Activated CD8-positive, alpha-beta memory T cell treated with anti-CD3 and anti-CD28 coated beads, Interleukin-2, amount 50 U/mL, for 48 hours (primary cell): ENCODE measurements around the gene GRID1.
"Not testable (repeated sequence)": the region's sequence is repeated elsewhere in the genome, so short reads cannot be mapped to it uniquely, and the experiment has no call there.

Experiments used
- DNase-seq: peaks from one replicate; pipeline ENCODE4 v3.0.0-alpha.2; 2020

Gene GRID1

DNA sequence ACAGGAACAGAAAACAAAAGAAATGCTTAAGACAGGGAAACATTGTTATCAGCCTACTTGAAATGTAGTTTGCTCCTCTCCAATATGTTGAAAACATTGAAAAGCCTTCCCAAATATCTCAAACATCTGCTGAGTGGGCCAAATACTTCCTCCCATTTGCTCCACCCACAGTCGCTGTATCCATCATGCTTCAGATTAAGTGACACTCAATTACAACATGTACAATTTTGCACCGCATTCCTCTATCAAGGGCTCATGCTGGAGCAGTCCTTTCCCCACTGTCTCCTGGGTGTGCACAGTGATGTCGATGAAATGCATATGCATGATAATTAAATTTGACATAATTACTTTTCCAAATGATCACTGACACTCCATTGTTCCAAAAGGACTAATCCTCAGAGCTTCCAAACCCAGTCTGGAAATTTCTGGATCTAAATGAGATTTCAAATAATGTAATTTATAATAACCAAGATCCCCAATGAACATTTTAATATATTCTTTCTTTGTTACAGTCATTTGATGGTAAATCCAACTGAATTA lies 604.6 kb downstream of the GRID1 start:
- no peak for DNase-seq

DNA sequence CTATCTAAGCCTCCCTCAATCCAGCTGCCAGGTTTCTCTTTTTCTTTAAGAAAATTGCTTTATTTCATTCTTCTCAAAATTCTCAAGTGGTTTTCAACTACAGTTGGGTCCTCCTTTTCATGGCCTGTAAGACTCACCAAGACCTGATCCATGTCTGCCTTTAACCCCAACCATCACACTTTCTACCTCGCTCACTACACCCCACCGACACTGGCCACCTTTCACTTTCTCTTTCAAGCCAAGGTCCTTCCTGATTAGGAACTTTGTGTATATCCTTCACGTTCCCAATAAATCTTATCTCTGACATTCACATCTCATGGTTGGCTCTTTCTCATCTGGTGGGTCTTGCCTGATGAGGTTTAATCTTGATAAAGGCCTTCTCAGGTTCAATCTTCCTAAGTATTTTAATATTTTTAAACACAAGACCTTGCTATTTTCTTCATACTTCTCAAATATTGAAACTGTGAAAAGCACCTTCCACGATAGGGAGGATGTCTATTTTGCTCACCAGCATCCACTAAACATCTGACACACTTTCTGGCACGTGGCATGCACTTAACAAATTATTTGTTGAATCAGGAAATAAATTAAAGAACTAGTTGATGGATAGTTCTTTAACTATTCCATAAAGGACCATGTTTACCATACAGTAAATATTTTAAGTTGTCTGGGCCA lies 624.8 kb downstream of the GRID1 start:
- no peak for DNase-seq

DNA sequence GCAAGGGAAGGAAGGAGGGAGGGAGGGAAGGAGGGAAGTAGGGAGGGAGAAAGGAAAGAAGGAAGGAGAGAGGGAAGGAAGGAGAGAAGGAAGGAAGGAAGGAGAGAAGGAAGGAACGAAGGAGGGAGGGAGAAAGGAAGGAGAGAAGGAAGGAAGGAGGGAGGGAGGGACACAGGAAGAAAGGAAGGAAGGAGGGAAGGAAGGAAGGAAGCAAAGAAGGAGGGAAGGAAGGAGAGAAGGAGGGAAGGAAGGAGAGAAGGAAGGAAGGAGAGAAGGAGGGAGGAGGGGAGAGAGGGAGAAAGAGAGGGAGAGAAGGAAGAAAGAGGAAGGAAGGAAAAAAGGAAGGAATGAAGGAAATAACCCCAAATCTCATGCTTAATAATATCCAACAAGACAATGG lies 630.6 kb downstream of the GRID1 start:
- DNase-seq = no peak

DNA sequence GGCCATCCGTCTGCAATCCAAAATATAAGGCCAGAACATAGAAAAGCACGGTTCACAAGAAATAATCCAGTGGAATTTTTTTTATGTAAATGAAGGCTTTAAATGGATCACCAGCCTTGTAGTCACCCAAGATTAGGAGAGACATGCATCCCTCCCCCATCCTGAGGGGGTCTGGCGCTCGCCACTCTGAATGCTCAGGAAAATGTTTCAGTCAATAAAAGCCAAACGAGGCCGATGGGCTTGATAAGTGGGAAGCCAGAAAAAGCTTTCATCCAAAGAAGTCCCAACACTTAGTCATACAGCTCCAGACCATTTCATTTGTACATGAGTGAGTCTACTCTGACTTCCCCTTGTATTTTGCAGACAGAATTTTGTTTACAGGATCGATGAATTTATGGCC lies 631.8 kb downstream of the GRID1 start:
- no peak for DNase-seq

DNA sequence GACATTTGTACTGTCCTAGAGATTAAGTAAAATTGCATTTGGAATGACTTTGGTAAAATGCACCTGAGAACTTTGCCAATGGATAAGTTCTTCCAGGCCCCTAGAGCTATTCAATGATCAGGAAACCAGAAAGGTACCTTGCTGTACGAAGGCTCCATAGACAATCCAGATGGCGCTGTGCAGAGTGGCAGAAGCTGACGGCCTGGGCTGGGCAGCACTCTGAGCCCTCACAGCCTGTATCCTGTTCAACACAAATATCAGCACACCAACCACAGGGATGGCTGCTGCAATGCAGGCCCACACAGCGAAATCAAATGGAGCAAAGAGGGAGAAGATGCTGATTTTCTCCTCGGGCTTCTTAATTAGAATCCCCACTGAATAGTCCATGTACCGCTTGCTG lies 642.4 kb downstream of the GRID1 start:
- DNase-seq = no peak

DNA sequence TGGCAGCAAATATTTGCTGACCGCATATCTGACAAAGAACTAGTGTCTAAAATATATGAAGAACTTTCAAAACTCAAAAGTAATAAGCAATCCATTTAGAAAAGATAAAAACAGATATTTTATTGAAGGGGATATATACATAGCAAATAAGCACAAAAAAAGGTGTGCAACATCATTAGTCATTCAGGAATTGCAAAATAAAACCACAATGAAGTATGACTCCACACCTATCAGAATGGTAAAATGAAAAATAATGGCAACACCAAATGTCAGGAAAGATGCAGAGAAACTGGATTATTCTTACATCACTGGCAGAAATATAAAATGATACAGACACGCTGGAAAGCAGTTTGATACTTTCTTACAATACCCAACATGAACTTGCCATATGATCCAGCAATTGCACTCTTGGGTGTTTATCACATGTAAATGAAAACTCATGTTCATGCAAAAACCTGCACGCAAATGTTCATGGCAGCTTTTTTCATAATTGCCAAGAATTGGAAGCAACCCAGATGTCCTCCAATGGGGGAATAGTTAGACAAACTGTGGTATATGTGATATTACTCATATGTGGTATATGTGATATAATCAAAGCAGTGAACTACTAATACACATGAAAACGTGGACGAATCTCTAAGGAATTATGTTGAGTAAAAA lies 645.5 kb downstream of the GRID1 start:
- no peak for DNase-seq

DNA sequence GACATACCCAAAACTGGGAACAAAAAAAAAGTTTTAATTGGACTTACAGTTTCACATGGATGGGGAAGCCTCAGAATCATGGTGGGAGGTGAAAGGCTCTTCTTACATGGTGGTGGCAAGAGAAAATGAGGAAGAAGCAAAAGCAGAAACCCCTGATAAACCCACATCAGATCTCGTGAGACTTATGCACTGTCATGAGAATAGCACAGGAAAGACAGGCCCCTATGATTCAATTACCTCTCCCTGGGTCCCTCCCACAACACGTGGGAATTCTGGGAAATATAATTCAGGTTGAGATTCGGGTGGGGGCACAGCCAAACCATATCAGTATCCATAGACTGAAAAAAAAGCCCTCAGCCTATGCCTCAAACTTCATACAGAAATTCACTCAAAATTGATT lies 647.2 kb downstream of the GRID1 start:
- DNase-seq = no peak

DNA sequence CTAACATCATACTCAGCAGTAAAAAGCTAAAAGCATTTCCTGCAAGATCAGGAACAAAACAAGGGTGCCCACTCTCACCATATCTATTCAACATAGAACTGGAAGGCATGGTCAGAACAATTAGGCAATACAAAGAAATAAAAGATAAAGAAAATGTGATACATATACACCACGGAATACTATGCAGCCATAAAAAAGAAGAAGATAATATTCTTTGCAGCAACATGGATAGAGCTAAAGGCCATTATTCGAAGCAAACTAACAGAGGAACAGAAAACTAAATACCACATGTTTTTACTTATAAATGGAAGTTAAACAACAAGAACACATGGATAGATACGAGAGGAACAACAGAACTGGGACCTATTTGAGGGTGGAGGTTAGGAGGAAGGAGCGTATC lies 652.7 kb downstream of the GRID1 start:
- DNase-seq = no peak

DNA sequence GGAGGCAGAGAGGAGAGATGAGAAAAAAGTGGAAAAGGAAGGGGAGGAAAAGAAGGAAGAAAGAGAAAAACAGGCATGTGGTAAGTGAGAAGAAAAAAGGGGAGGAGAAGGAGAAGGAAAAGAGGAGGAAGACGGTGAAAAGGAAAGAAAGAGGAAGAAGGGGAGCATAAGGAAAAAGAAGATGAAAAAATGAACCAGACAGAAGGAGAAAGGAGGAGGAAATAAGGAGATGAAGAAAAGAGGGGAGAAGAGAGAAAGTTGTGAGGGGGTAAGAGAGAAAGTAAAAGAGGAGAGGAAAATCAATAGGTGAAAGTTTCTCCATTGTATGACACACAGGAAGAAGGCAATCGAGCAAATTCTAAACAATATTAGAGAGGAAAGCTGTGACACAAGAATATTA lies 663.8 kb downstream of the GRID1 start:
- no peak for DNase-seq

DNA sequence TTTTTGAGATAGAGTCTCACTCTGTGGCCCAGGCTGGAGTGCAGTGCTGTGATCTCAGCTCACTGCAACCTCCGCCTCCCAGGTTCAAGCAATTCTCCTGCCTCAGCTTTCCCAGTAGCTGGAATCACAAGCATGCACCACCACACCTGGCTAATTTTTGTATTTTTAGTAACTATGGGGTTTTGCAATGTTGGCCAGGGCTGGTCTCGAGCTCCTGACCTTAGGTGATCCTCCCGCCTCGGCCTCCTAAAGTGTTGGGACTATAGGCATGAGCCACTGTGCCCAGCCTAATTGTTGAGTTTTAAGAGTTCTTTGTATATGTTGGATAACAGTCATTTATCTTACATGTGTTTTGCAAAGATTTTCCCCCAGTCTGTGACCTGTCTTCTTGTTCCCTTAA lies 667.5 kb downstream of the GRID1 start:
- DNase-seq = not testable (repeated sequence)

DNA sequence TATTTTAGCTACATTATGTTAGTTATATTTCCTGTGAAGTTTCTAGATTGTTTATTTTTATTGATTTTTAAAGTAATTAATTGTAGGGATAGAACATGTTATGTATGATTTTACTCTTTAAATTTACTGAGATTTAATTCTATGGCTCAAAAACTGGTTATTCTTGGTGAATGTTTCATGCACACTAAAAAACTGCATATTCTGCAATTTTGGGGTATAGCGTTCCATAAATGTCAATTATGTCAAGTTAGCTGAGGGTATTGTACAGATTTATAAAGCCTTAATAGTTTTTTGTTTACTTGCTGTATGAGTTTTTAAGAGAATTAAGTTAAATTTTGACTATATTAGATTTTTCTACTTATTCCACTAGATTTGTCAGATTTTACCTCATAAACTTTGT lies 669.7 kb downstream of the GRID1 start:
- no peak for DNase-seq

DNA sequence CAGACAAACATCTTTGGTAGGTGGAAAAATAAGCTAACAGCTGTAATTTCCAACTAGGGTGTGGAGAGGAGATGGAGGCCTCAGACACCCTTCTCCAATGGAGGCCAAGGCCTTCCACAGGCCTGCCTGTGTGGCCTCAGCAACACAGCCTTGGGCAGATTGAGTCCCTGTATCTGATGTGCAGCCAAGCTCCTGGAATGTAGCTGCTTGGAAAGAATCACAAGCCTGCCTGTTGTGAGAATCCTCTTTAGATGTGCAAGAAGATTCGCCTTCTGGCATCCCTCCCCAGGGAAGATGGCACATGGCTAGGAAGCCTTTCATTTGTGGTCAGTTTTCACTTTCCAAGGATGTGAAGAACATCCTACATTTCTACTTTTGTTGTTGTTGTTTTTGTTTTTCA lies 684.0 kb downstream of the GRID1 start:
- DNase-seq = no peak

DNA sequence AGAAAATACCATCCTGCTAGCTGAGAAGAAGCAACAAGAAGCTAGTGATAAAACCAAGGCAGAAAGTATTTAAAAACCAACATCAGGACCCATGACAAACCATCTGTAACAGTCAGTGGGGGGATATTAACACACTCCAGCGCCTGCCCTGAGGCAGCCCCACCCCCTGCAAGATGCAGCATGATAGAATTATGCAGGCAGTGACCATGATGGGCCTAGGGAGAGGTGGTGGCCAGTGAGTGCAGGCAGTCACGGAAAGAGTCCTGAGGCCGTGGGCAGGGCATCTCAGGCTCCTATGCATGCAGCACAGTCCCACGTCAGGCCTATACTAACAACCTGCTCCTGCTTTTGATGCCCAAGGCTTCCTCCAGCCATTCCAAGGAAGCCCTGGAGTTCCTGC lies 686.9 kb downstream of the GRID1 start:
- no peak for DNase-seq

DNA sequence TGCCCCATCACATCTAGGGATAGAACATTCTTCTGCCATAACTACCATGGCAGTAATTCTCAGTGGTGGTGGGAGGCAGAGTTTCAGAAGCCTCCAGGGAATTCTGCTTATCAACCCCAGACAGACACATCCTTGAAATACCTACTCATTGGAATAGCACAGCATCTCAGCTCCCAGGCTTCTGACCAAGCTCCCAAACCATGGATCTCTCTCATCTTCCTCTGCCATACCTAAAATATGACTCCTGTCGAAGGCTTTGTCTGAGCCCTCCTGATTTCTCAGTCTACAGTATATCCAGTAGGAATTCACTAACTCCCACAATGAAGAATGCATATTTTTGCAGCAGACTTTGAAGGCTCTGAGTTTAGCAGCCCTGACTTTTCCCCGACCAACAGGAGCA lies 687.5 kb downstream of the GRID1 start:
- DNase-seq = no peak

DNA sequence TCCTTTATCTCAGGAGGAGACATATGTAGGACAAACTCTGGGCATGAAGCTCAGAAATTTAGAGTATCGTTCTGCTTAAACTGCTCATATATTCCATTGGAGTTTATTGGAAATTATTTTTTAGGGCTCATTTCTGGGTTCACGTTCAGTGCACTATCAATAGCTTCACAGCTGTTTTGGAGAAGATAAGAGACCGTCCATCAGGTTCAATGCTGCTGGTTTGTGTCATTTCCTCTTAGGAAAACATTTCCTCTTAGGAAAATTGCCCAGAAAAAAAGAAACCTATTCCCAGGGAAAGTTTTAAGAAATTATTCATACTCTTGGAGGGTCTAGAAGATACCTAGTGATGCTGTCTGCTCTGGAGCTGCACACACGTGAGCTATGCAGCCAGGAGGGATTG lies 691.7 kb downstream of the GRID1 start:
- DNase-seq = no peak

DNA sequence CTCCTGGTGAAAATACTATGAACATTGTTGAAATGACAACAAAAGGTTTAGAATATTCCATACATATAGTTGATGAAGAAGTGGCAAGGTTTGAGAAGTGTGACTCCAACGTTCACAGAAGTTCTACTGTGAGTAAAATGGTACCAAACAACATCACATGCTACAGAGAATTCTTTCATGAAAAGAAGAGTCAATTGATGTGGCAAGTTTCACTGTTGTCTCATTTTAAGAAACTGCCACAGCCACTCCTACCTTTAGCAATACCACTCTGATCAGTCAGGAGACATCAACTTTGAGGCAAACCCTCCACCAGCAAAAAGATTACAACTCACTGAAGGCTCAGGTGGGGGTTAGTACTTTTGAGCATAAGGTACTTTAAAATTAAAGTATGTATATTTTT lies 693.3 kb downstream of the GRID1 start:
- DNase-seq = no peak

DNA sequence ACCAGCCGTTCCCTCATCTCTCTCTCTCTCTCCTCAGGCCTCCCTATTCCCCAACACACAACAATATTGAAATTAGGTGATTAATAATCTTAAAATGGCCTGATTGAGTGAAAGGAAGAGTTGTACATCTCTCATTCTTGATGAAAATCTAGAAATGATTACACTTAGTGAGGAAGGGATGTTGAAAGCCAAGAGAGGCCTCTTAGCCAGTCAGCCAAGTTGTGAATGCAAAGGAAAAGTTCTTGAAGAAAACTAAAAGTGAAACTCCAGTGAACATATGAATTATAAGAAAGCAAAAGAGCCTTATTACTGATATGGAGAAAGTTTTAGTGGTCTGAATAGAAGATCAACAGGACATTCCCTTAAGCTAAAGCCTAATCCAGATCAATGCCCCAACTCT lies 695.1 kb downstream of the GRID1 start:
- DNase-seq = no peak

DNA sequence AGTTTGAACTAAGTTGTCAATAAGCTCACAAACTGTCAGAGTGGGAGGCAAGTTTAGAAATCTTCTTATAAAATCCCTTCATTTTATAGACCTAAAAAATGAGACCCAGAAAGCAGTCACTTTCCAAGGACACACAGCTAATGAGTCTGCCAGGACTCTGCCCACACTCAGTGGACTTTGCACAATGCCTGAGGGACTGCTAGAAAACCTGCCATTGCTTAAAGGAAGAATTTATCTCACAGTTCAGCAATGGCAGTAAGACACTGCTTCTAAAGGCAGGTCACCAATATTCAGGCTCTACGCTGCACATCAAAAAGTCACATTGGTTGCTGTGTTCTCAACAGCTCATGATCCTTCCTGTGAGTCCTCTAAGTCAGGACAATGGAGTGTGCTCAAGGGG lies 698.1 kb downstream of the GRID1 start:
- no peak for DNase-seq

DNA sequence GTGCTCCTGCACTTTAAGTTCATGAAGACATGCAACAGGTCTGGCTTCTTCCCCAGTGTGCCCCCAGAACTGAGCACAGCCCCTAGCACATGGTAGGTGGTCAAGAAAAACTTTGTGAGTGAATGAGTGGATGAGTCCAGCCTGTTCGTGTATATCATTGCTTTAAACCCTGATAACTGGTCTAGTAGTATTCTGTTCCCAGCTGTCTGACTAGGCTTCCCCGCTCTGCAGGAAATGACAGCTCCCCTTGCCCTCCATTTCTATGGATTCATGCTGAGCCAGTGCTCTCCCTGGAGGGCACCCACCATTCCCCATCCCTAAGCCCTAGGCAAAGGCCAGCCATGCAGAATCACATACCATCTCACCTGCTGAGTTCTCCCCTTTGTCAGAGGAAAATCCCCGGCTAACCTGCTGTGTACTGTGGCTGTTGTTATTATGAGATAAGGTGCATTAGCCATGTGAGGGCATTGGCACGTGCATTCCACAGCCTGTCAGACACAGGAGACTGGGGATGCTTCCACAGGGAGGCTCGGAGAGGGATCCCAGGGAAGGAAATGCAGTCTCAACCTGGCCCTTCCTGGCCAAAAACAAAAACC lies 698.9 kb downstream of the GRID1 start:
- DNase-seq = no peak

DNA sequence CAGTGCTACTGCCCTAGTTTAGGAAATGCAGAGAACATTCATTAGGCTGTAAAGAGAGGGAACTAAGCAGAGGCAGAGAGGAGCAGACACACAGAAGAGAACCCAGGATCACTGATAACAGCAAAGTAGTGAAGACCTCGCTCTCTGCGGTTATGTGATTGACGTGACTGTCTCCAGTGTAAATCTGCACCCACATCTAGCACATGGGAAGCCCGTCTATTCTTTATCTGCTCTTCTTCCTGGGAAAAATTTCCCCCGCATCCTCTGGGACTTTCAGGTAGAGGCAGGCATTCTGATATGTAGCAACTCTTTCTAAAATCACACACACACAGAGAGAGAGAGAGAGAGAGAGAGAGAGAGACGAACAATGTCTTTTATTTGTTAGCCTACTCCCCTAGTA lies 699.6 kb downstream of the GRID1 start:
- DNase-seq = no peak

DNA sequence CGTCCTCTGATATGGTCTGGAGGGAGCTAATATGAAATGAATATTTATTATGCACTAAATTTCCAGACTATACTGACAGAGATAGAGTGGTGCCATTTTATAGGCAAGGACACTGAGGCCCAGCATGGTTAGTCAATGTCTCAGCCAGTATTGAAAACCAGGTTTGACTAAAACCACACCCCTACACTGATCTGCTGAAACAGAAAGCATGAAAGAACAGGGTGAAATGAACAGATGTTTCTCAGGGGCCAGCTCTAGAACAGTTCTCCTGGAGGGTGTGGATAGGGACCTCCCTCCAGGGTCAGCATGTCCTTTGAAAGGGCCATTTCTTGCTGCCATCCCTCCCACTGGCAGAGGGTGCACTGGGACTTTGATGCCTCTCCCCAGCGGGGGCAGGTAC lies 700.5 kb downstream of the GRID1 start:
- DNase-seq = no peak

DNA sequence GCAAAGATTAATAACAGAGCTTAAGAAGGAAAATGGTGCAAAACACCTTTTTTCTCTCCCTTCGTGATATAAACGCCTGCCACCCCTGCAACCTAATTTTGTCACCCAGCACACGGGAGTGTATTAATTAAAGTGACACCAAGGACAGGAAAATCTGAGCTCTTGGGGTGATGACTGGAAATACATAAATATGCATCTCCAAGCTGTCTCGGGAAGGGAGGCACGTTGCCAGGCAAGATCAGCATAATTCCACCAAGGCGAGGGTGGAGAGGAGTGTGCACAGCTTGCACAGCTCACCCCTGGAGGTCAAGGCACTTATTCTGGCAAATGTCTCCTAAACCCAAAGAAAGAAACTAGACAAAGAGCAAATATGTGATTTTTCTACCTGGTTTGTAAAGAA lies 700.9 kb downstream of the GRID1 start:
- DNase-seq = no peak

DNA sequence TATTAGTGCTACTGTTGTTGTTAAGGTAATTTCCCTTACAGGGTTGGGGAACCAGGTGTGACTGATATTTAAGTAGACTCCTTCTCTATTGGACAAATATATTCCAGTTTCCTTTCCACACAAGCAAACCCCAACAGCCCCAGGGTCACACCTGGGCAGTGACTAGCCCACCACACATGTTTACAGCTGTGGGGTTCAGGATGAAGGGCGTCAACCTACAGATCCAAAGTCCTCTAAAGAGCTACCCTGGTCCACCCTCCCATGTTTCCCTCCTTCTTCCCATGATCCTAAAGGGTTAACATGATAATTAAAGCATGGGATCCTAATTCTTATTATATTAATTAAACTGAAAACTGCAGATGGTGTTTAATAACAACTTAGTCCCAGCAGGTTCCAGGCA lies 701.5 kb downstream of the GRID1 start:
- no peak for DNase-seq

DNA sequence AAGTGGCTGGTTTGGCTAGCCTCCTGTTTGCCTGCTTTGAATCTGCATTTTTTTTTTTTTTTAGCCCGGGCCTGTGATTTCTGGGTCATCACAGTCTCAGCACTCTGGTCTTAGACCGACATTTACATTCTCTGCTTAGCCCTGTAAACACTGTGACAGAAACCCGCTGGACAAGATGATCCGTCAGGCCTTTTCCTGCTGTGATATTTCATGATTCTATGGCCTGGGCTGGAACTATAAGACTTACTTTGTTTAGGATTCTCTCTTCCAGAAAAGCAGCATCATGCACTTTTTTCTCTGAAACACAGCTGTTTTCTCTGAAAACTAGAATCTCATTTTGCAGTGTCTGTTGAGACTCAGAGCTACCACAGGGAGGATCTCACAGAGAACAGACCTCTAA lies 705.5 kb downstream of the GRID1 start:
- DNase-seq = no peak

DNA sequence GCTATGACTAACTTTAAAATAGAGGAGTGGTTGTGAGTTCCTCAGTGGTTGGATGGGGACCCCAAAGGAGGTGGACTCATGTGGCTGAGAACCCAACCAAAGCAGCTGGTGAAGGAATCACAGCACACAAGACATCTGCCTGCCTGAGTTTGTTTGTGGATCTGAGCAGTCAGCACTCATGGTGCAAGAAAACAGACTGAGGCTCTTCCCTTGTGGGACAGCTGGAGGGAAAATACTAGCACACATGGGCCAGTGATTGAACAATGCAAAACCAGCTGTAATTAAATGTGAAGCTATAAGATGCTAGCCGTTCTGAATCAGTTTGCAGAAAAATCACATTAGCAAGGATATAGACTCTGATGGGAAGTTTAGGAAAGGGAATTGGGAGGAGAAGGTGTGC lies 707.3 kb downstream of the GRID1 start:
- no peak for DNase-seq
